Mucosa of descending colon (tissue), 3 donors: Measurements from ENCODE around the gene LRRC73. TPM values are rescaled to one million over a fixed set of nuclear protein-coding genes. Genes with fewer than 3 reads are reported as not detected.
A peak's percentile ranks its signal among the peaks of the same experiment; 100 is the strongest.

ENCODE experiments used
- ATAC-seq: fragments of 200-7000 bp; cut with Tn5 transposase; one replicate; pipeline ENCODE4 v1.9.1; 2020; ENCODE audit warnings: mild to moderate bottlenecking, moderate library complexity
- DNase-seq, 3 donors: peaks; one replicate each; pipeline ENCODE4 v3.0.0-alpha.2; 2020
- H3K36me3 ChIP-seq: fragments of 200-600 bp; one replicate; pipeline ENCODE4 v1.8.0; 2021; ENCODE audit warnings: low read depth, mild to moderate bottlenecking
- H3K4me1 ChIP-seq: fragments of 200-600 bp; one replicate; pipeline ENCODE4 v1.8.0; 2021; ENCODE audit warnings: low read depth, mild to moderate bottlenecking
- H3K4me3 ChIP-seq: fragments of 200-600 bp; one replicate; pipeline ENCODE4 v1.8.0; 2021; ENCODE audit warnings: mild to moderate bottlenecking
- H3K9me3 ChIP-seq: fragments of 200-600 bp; one replicate; pipeline ENCODE4 v1.8.0; 2021; ENCODE audit warnings: mild to moderate bottlenecking
- intact Hi-C, 2 donors: fragments of 100-400 bp; cut with DNase I in 1 of 2; cut with micrococcal nuclease in 1 of 2; formaldehyde crosslinking; loops; one replicate each; pipeline versions ENCODE4 v1.11.0 to v1.11.1; 2022; cut with DNase I, micrococcal nuclease
- total RNA-seq, 3 donors: library from RNA; stranded (reverse); fragmentation: NEBNext Ultra II Directional in 2 of 3; extraction: Animal tissue kit (Norgen Biotek cat#: 25700) in 2 of 3; gene quantifications; one replicate each; pipeline versions ENCODE4 v1.2.1 to v1.2.4, GENCODE V29; 2021 to 2023
- TF ChIP-seq, protein P1 (sequence below): fragments of 200-600 bp; IDR thresholded peaks from one replicate; pipeline ENCODE4 v1.8.0; 2022; ENCODE audit warnings: antibody characterized with exemption, mild to moderate bottlenecking
- donor health status: DM: no; HTN: no; CAD: no; lungs with moderate emphysema.
- donor health status: DM: no; HTN: no; CAD: no.
- donor health status: DM: no; HTN: yes; CAD: no.

Gene LRRC73
- total RNA-seq, 3 donors from 2014 or later: 0.23 to 1.2 (median 0.46) TPM

GRCh38 chr6:43494321-43494720 is 15.8 kb downstream of the LRRC73 start:
- H3K9me3 ChIP-seq: no peaks in the 10 kb centered on the region
- no peaks in the 10 kb centered on the region for H3K36me3 ChIP-seq
- no peak overlapping the region for H3K4me3 ChIP-seq
- intact Hi-C loops: no loop called here
- DNase-seq: no peak
- peaks cover 7% of the 10 kb centered on the region for H3K4me1 ChIP-seq
- ATAC-seq: no peak
- TF ChIP-seq, protein P1, sequence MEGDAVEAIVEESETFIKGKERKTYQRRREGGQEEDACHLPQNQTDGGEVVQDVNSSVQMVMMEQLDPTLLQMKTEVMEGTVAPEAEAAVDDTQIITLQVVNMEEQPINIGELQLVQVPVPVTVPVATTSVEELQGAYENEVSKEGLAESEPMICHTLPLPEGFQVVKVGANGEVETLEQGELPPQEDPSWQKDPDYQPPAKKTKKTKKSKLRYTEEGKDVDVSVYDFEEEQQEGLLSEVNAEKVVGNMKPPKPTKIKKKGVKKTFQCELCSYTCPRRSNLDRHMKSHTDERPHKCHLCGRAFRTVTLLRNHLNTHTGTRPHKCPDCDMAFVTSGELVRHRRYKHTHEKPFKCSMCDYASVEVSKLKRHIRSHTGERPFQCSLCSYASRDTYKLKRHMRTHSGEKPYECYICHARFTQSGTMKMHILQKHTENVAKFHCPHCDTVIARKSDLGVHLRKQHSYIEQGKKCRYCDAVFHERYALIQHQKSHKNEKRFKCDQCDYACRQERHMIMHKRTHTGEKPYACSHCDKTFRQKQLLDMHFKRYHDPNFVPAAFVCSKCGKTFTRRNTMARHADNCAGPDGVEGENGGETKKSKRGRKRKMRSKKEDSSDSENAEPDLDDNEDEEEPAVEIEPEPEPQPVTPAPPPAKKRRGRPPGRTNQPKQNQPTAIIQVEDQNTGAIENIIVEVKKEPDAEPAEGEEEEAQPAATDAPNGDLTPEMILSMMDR: no peak

- TF ChIP-seq, protein P1: no peak
- ATAC-seq: no peak
- Histone ChIP-seq H3K9me3 (no peaks in the 10 kb centered on the region), H3K4me1 (peaks cover 7% of the 10 kb centered on the region), H3K36me3 (no peaks in the 10 kb centered on the region), H3K4me3 (no peak overlapping the region)
- DNase-seq: no peak
- intact Hi-C loops: no loop called here
These were observed 16.3 kb downstream of the LRRC73 start for GRCh38 chr6:43493833-43494232.

DNA sequence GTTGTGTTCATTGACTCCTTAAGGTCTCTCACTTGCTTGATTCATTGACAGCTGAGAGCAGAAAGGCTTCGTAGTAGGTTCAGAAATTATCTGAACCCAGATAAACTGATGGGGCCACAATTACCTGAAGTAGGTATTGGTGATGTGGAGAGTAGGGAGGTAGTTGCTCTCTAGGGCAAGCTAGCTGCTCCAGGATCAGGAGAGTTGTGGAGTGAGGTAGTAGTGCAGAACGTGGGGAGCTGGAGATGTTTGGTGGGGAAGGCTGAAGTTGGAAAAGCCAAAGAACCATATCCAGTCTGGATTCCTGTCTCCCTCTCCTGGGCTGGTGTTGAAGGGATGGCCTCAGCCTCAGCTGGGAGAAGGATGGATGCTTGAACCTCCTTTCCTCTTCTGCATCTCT is 16.9 kb downstream of the LRRC73 start:
- intact Hi-C loops: no loop called here
- Histone ChIP-seq H3K4me3 (no peak overlapping the region), H3K9me3 (no peaks in the 10 kb centered on the region), H3K4me1 (peaks cover 7% of the 10 kb centered on the region), H3K36me3 (no peaks in the 10 kb centered on the region)
- DNase-seq (no peak), ATAC-seq (no peak)
- TF ChIP-seq, protein P1: no peak

GRCh38 chr6:43492673-43493072 is 17.5 kb downstream of the LRRC73 start:
- H3K9me3 ChIP-seq: no peaks in the 10 kb centered on the region
- ATAC-seq (no peak), DNase-seq (no peak)
- H3K36me3 ChIP-seq: no peaks in the 10 kb centered on the region
- intact Hi-C loops: no loop called here
- peaks cover 7% of the 10 kb centered on the region for H3K4me1 ChIP-seq
- H3K4me3 ChIP-seq: no peak overlapping the region
- TF ChIP-seq, protein P1: no peak

DNA sequence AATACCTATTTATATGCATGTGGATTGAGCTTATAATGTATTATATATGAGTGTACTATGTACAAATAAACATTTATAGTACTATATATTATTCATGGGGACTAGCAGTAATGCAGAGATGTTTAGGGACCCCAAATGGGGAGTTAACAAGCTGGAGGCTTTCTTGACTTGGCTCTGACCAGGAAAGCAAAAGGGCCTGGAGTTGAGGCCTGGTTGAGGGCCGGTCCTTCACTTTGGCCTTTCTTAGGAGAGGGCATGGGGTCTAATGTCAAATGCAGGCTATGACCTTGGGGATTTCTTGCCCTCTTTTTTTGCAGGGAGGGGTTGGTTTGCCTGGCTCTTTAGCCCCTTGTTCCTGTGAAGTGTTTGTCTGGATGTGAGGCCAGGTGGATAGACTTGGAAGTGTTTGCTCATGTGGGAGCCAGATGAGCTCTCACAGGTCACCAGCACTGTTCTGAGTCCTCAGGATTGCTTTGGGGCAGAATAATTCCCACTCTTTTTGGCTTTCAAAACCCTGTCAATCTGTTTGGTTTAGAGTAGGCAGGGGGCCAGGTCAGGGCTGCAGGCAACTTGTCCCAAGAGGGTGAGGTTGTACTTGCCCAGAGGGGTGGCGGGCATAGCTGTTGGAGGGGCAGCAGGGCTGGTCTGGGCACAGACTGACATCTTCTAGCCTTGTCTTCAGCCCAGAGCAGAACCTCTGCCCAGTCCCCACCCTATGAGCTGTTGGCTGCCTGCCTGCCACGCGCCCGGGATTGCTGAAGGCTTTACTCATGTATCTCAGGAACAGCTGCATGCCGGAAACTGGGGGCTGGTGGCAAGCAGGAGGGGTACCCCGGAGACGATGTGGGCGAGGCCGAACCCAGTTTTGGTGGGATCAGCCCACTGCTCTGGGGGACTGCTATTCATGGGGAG is 18.1 kb downstream of the LRRC73 start:
- peak; percentile 73 to 76 (median 76) for DNase-seq
- Histone ChIP-seq H3K4me1 (peaks cover 7% of the 10 kb centered on the region), H3K36me3 (no peaks in the 10 kb centered on the region), H3K4me3 (no peak overlapping the region), H3K9me3 (no peaks in the 10 kb centered on the region)
- intact Hi-C loops: no loop called here
- TF ChIP-seq, protein P1: no peak
- ATAC-seq: peak; percentile 65
